Myocyte (in vitro differentiated cells): Measurements from ENCODE around the gene IL1A. TPM values are rescaled to one million over a fixed set of nuclear protein-coding genes. Genes with fewer than 3 reads are reported as not detected.

Experiments used
- DNase-seq: peaks from one replicate; pipeline ENCODE4 v3.0.0-alpha.2; 2012; ENCODE audit warnings: low read depth
- total RNA-seq: library from RNA; depleted of rRNA; stranded (reverse); fragments of >200 nt; gene quantifications from 2 replicates; pipeline ENCODE4 v1.2.3, GENCODE V29; 2014

Gene IL1A
- total RNA-seq, 1 donor from 2014 or later: not detected

GRCh38 chr2:112764071-112765044 lies 19.9 kb downstream of the IL1A start, which contains the start of gene CKAP2L:
Gene CKAP2L (minus strand): TSS chr2:112764609. CDS start chr2:112764598, 11 bp downstream.
- DNase-seq: peak; percentile 99

GRCh38 chr2:112762276-112762675 lies 22.0 kb downstream of the IL1A start:
- DNase-seq: no peak

GRCh38 chr2:112760149-112760548 lies 24.1 kb downstream of the IL1A start:
- DNase-seq: no peak

- no peak for DNase-seq
These were observed 25.6 kb downstream of the IL1A start for GRCh38 chr2:112758711-112759110.

GRCh38 chr2:112757265-112757664 lies 27.0 kb downstream of the IL1A start:
- DNase-seq: no peak

- DNase-seq: no peak
These were observed 28.1 kb downstream of the IL1A start for GRCh38 chr2:112756207-112756606.

GRCh38 chr2:112755444-112755843 lies 28.8 kb downstream of the IL1A start:
- no peak for DNase-seq

GRCh38 chr2:112754564-112754963 lies 29.7 kb downstream of the IL1A start:
- no peak for DNase-seq

GRCh38 chr2:112752667-112753066 lies 31.6 kb downstream of the IL1A start:
- DNase-seq: no peak

GRCh38 chr2:112751451-112752197 lies 32.7 kb downstream of the IL1A start:
- DNase-seq: peak; percentile 9

GRCh38 chr2:112750560-112750843 lies 33.8 kb downstream of the IL1A start:
- no peak for DNase-seq

GRCh38 chr2:112749755-112750559 lies 34.3 kb downstream of the IL1A start:
- peak; percentile 82 for DNase-seq

GRCh38 chr2:112740527-112740926 lies 43.8 kb downstream of the IL1A start:
- no peak for DNase-seq

- no peak for DNase-seq
These were observed 46.6 kb downstream of the IL1A start for GRCh38 chr2:112737542-112738232.

GRCh38 chr2:112733871-112734270 lies 50.4 kb downstream of the IL1A start:
- DNase-seq: no peak

GRCh38 chr2:112733456-112733855 lies 50.8 kb downstream of the IL1A start:
- no peak for DNase-seq

- DNase-seq: no peak
These were observed 52.8 kb downstream of the IL1A start for GRCh38 chr2:112731479-112731878.

GRCh38 chr2:112730791-112731190 lies 53.5 kb downstream of the IL1A start:
- DNase-seq: no peak

GRCh38 chr2:112730216-112730615 lies 54.1 kb downstream of the IL1A start:
- no peak for DNase-seq

GRCh38 chr2:112728378-112729175 lies 55.7 kb downstream of the IL1A start:
- no peak for DNase-seq
